Chondrocyte (in vitro differentiated cells): ENCODE data around the gene WDR4. TPM values are rescaled to one million over a fixed set of nuclear protein-coding genes. Genes with fewer than 3 reads are reported as not detected.
"Not testable (repeated sequence)": the region's sequence is repeated elsewhere in the genome, so short reads cannot be mapped to it uniquely, and the experiment has no call there.

ENCODE experiments used
- DNase-seq: peaks from one replicate; pipeline ENCODE4 v3.0.0; 2021; ENCODE audit warnings: mixed read lengths, low spot score
- H3K27ac Mint-ChIP-seq: one replicate; pipeline ENCODE4 v1.8.0; 2021; ENCODE audit warnings: mild to moderate bottlenecking, moderate library complexity, mixed read lengths; ENCODE audit not compliant: unreplicated experiment
- H3K27me3 Mint-ChIP-seq: 2 replicates; pipeline ENCODE4 v1.8.0; 2021; ENCODE audit warnings: low read depth, mixed read lengths
- H3K36me3 Mint-ChIP-seq: 2 replicates; pipeline ENCODE4 v1.8.0; 2021; ENCODE audit warnings: low read depth, mixed read lengths
- H3K4me1 Mint-ChIP-seq: 2 replicates; pipeline ENCODE4 v1.8.0; 2021; ENCODE audit warnings: low read depth, mild to moderate bottlenecking, mixed read lengths
- H3K4me3 Mint-ChIP-seq: one replicate; pipeline ENCODE4 v1.8.0; 2021; ENCODE audit warnings: mild to moderate bottlenecking, moderate library complexity, mixed read lengths; ENCODE audit not compliant: unreplicated experiment
- H3K9me3 Mint-ChIP-seq: 2 replicates; pipeline ENCODE4 v1.8.0; 2021; ENCODE audit warnings: low read depth, mixed read lengths
- CTCF ChIP-seq: fragments of 200-600 bp; sonication (generic); IDR thresholded peaks from 2 replicates; pipeline ENCODE4 v1.5.0; 2021; ENCODE audit warnings: antibody characterized with exemption, mild to moderate bottlenecking, moderate library complexity
- total RNA-seq: library from RNA; stranded (reverse); gene quantifications from 3 replicates; pipeline ENCODE4 v1.2.1, GENCODE V29; 2021

WDR4 gene
- total RNA-seq, 1 donor from 2014 or later, result 9.6 TPM

- H3K4me3 Mint-ChIP-seq, result no peak overlapping the region
- H3K4me1 Mint-ChIP-seq, result no peaks in the 10 kb centered on the region
- no peak for TF ChIP-seq CTCF
- H3K27ac Mint-ChIP-seq, result no peak overlapping the region
- no peaks in the 10 kb centered on the region for H3K27me3 Mint-ChIP-seq
- H3K36me3 Mint-ChIP-seq, result peaks cover 35% of the 10 kb centered on the region
- no peaks in the 10 kb centered on the region for H3K9me3 Mint-ChIP-seq
- DNase-seq, result no peak
These were observed 27.3 kb downstream of the WDR4 start for GRCh38 chr21:42851812-42852665.

- peak; percentile 65 for TF ChIP-seq CTCF
- peaks cover 37% of the 10 kb centered on the region for H3K36me3 Mint-ChIP-seq
- no peaks in the 10 kb centered on the region for H3K9me3 Mint-ChIP-seq
- H3K27ac Mint-ChIP-seq, result no peak overlapping the region
- no peaks in the 10 kb centered on the region for H3K4me1 Mint-ChIP-seq
- no peaks in the 10 kb centered on the region for H3K27me3 Mint-ChIP-seq
- no peak for DNase-seq
- H3K4me3 Mint-ChIP-seq, result no peak overlapping the region
These were observed 28.4 kb downstream of the WDR4 start for GRCh38 chr21:42850866-42851391.

GRCh38 chr21:42850463-42850862 is 28.9 kb downstream of the WDR4 start:
- H3K36me3 Mint-ChIP-seq, result peaks cover 36% of the 10 kb centered on the region
- no peaks in the 10 kb centered on the region for H3K9me3 Mint-ChIP-seq
- no peak overlapping the region for H3K27ac Mint-ChIP-seq
- no peak overlapping the region for H3K4me3 Mint-ChIP-seq
- H3K27me3 Mint-ChIP-seq, result no peaks in the 10 kb centered on the region
- no peak for TF ChIP-seq CTCF
- peaks cover under 1% of the 10 kb centered on the region for H3K4me1 Mint-ChIP-seq
- no peak for DNase-seq

GRCh38 chr21:42849759-42850412 is 29.5 kb downstream of the WDR4 start:
- Mint-ChIP-seq H3K4me1 (peaks cover 7% of the 10 kb centered on the region), H3K27ac (no peak overlapping the region), H3K27me3 (no peaks in the 10 kb centered on the region), H3K36me3 (peaks cover 34% of the 10 kb centered on the region), H3K9me3 (no peaks in the 10 kb centered on the region), H3K4me3 (no peak overlapping the region)
- TF ChIP-seq CTCF, result no peak
- no peak for DNase-seq

GRCh38 chr21:42848932-42849758 is 30.2 kb downstream of the WDR4 start:
- Mint-ChIP-seq H3K9me3 (no peaks in the 10 kb centered on the region), H3K4me1 (peaks cover 9% of the 10 kb centered on the region), H3K27me3 (no peaks in the 10 kb centered on the region), H3K36me3 (peaks cover 30% of the 10 kb centered on the region), H3K27ac (no peak overlapping the region), H3K4me3 (no peak overlapping the region)
- peak; percentile 83 for DNase-seq
- no peak for TF ChIP-seq CTCF

- H3K9me3 Mint-ChIP-seq, H3K27me3 Mint-ChIP-seq, H3K27ac Mint-ChIP-seq, H3K4me1 Mint-ChIP-seq, H3K4me3 Mint-ChIP-seq: not testable (repeated sequence)
- DNase-seq, result peak; percentile 50
- peaks cover 26% of the 10 kb centered on the region for H3K36me3 Mint-ChIP-seq
These were observed 31.0 kb downstream of the WDR4 start for GRCh38 chr21:42848144-42848931.
